Panc1 (cell line): Measurements from ENCODE around the gene WDR90.

ENCODE experiments used
- POLR2AphosphoS5 ChIP-seq: IDR thresholded peaks from 2 replicates; pipeline ENCODE4 v1.6.1; 2012; ENCODE audit warnings: mild to moderate bottlenecking, low read depth, low read length, moderate library complexity
- SIN3A ChIP-seq: IDR thresholded peaks from 2 replicates; pipeline ENCODE4 v1.6.1; 2012; ENCODE audit warnings: low read depth, mild to moderate bottlenecking, low read length, moderate library complexity, borderline replicate concordance; ENCODE audit not compliant: insufficient read depth
- TF ChIP-seq, protein P1 (sequence below): fragments of 450-650 bp; IDR thresholded peaks from 2 replicates; pipeline ENCODE4 v1.5.1; 2017; ENCODE audit warnings: mild to moderate bottlenecking
- TF ChIP-seq, protein P2 (sequence below), 2 experiments: IDR thresholded peaks; 2 replicates each; pipeline ENCODE4 v1.6.1; 2011 to 2012; ENCODE audit warnings: low read depth in 2 of 2, control low read depth in 1 of 2, low read length in 1 of 2, mild to moderate bottlenecking in 1 of 2, moderate library complexity in 1 of 2; ENCODE audit not compliant: insufficient read depth in 1 of 2

DNA sequence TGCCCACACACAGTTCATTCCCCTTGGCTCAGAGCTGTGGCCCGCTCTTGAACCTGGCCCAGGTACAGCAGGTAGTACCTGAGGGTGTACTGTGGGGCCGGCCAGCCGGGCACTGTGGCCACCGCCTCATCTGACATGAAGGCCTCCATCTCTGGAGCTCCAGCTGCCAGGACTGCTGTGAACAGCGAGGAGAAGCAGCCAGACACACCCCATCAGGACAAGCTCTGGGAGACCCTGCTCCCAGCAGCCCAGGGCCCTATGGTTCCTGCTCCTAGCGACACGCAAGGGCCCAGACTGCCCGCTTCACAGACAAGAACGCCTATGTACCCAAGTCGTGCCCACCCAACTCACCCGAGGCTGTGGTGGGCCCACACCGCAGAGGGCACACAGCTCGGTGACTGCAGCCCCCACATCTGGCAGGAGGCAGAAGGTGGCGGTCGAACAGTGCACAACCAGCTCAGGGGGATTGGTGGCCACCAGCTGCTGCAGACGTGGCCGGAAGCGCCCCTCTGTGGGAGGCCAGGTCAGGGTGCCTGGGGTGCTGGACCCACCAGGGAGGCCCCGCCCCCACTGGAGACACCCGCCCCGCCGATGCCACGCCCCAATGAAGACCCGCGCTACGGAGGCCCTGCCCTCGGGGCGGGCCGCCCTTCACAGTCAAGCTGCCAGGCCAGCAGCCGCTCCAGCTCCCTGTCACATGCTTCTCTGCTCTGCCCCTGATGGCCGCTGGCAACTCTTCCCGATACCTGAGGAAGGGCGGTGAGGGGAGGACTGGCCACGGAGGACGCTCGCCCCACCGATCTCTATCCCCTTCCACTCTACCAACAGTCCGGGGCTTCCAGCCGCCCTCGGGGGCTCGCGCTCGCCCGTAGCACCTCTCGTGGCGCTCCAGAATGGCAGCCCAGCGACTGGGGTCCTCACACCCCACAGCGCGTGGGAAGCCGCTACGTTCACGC lies 30.0 kb downstream of the WDR90 start:
- TF ChIP-seq, protein P1, sequence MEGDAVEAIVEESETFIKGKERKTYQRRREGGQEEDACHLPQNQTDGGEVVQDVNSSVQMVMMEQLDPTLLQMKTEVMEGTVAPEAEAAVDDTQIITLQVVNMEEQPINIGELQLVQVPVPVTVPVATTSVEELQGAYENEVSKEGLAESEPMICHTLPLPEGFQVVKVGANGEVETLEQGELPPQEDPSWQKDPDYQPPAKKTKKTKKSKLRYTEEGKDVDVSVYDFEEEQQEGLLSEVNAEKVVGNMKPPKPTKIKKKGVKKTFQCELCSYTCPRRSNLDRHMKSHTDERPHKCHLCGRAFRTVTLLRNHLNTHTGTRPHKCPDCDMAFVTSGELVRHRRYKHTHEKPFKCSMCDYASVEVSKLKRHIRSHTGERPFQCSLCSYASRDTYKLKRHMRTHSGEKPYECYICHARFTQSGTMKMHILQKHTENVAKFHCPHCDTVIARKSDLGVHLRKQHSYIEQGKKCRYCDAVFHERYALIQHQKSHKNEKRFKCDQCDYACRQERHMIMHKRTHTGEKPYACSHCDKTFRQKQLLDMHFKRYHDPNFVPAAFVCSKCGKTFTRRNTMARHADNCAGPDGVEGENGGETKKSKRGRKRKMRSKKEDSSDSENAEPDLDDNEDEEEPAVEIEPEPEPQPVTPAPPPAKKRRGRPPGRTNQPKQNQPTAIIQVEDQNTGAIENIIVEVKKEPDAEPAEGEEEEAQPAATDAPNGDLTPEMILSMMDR: no peak
- TF ChIP-seq POLR2AphosphoS5: no peak; the same call in 1 of the 2 replicates
- TF ChIP-seq, protein P2, sequence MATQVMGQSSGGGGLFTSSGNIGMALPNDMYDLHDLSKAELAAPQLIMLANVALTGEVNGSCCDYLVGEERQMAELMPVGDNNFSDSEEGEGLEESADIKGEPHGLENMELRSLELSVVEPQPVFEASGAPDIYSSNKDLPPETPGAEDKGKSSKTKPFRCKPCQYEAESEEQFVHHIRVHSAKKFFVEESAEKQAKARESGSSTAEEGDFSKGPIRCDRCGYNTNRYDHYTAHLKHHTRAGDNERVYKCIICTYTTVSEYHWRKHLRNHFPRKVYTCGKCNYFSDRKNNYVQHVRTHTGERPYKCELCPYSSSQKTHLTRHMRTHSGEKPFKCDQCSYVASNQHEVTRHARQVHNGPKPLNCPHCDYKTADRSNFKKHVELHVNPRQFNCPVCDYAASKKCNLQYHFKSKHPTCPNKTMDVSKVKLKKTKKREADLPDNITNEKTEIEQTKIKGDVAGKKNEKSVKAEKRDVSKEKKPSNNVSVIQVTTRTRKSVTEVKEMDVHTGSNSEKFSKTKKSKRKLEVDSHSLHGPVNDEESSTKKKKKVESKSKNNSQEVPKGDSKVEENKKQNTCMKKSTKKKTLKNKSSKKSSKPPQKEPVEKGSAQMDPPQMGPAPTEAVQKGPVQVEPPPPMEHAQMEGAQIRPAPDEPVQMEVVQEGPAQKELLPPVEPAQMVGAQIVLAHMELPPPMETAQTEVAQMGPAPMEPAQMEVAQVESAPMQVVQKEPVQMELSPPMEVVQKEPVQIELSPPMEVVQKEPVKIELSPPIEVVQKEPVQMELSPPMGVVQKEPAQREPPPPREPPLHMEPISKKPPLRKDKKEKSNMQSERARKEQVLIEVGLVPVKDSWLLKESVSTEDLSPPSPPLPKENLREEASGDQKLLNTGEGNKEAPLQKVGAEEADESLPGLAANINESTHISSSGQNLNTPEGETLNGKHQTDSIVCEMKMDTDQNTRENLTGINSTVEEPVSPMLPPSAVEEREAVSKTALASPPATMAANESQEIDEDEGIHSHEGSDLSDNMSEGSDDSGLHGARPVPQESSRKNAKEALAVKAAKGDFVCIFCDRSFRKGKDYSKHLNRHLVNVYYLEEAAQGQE (IDR thresholded peaks at IDR 0.05; ENCODE audit: insufficient read depth in 1 of 2, low read depth in 2 of 2, low read length in 1 of 2): no peak
- TF ChIP-seq SIN3A: 0 out of 2 replicates have a peak, but pooled peaks have one; percentile 19
